ENCODE data around the gene IKBKE.
A peak's percentile ranks its signal among the peaks of the same experiment; 100 is the strongest.

Gene IKBKE

GRCh38 chr1:206489980-206490770 lies 19.9 kb downstream of the IKBKE start:
- H3K27ac ChIP-seq (ENCODE audit: extremely low read depth, low read depth, low read length) = no peak overlapping the region
- H3K4me1 ChIP-seq (ENCODE audit: control insufficient read depth, insufficient read depth, low read length) = 0 out of 2 replicates have a peak, but pooled peaks cover under 1% of the 10 kb centered on the region
- H3K36me3 ChIP-seq (ENCODE audit: control insufficient read depth in 2 of 2, insufficient read depth in 1 of 2, low read length in 2 of 2) = peaks cover 0 to 13% of the 10 kb centered on the region in 2 experiments; a peak in 1 of 3 replicates
- TF ChIP-seq ZNF654 (tag by site-specific recombination; IDR thresholded peaks at IDR 0.05; ENCODE audit: low read depth) (peak; percentile 96), ZNF660 (tag by site-specific recombination; IDR thresholded peaks at IDR 0.05) (peak; percentile 65; the same call in 1 of the 2 replicates), ZBTB7A (tag by site-specific recombination; IDR thresholded peaks at IDR 0.05; ENCODE audit: low read depth) (no peak), ZNF214 (tag by site-specific recombination; IDR thresholded peaks at IDR 0.05; ENCODE audit: borderline replicate concordance) (no peak), SCRT2 (tag by site-specific recombination; IDR thresholded peaks at IDR 0.05) (no peak), ZSCAN30 (tag by site-specific recombination; IDR thresholded peaks at IDR 0.05) (peak; percentile 83), ZBTB8A (tag by site-specific recombination; IDR thresholded peaks at IDR 0.05) (peak; percentile 50), YY2 (tag by site-specific recombination; IDR thresholded peaks at IDR 0.05) (no peak; the same call in 1 of the 2 replicates), ZBTB17 (tag by site-specific recombination; IDR thresholded peaks at IDR 0.05) (peak; percentile 21; the same call in 1 of the 2 replicates), ZSCAN16 (tag by site-specific recombination; IDR thresholded peaks at IDR 0.05) (0 out of 2 replicates have a peak, but pooled peaks have one; percentile 19), GLIS1 (tag by site-specific recombination; IDR thresholded peaks at IDR 0.05) (0 out of 2 replicates have a peak, but pooled peaks have one; percentile 17), SP7 (tag by site-specific recombination; IDR thresholded peaks at IDR 0.05) (0 out of 2 replicates have a peak, but pooled peaks have one; percentile 35)
- TF ChIP-seq, protein P1, sequence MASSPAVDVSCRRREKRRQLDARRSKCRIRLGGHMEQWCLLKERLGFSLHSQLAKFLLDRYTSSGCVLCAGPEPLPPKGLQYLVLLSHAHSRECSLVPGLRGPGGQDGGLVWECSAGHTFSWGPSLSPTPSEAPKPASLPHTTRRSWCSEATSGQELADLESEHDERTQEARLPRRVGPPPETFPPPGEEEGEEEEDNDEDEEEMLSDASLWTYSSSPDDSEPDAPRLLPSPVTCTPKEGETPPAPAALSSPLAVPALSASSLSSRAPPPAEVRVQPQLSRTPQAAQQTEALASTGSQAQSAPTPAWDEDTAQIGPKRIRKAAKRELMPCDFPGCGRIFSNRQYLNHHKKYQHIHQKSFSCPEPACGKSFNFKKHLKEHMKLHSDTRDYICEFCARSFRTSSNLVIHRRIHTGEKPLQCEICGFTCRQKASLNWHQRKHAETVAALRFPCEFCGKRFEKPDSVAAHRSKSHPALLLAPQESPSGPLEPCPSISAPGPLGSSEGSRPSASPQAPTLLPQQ (tag by site-specific recombination; IDR thresholded peaks at IDR 0.05) = 0 out of 2 replicates have a peak, but pooled peaks have one; percentile 28
- TF ChIP-seq, protein P2, sequence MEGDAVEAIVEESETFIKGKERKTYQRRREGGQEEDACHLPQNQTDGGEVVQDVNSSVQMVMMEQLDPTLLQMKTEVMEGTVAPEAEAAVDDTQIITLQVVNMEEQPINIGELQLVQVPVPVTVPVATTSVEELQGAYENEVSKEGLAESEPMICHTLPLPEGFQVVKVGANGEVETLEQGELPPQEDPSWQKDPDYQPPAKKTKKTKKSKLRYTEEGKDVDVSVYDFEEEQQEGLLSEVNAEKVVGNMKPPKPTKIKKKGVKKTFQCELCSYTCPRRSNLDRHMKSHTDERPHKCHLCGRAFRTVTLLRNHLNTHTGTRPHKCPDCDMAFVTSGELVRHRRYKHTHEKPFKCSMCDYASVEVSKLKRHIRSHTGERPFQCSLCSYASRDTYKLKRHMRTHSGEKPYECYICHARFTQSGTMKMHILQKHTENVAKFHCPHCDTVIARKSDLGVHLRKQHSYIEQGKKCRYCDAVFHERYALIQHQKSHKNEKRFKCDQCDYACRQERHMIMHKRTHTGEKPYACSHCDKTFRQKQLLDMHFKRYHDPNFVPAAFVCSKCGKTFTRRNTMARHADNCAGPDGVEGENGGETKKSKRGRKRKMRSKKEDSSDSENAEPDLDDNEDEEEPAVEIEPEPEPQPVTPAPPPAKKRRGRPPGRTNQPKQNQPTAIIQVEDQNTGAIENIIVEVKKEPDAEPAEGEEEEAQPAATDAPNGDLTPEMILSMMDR (tag by site-specific recombination; IDR thresholded peaks at IDR 0.05) = peak; percentile 94
- no peaks in the 10 kb centered on the region for H3K9me3 ChIP-seq (ENCODE audit: control insufficient read depth, insufficient read depth, low read depth, low read length)
- CTCF ChIA-PET = interaction anchor here (0.5 to 6.8 kb wide), 52 partner anchors 9 to 588 kb away, joined by 3 to 115 read pairs (median 4); partner anchors contain the start of gene EIF2D
- no peak overlapping the region for H3K4me3 ChIP-seq (ENCODE audit: low read depth, low read length)
- POLR2A ChIA-PET = no interaction called here

DNA sequence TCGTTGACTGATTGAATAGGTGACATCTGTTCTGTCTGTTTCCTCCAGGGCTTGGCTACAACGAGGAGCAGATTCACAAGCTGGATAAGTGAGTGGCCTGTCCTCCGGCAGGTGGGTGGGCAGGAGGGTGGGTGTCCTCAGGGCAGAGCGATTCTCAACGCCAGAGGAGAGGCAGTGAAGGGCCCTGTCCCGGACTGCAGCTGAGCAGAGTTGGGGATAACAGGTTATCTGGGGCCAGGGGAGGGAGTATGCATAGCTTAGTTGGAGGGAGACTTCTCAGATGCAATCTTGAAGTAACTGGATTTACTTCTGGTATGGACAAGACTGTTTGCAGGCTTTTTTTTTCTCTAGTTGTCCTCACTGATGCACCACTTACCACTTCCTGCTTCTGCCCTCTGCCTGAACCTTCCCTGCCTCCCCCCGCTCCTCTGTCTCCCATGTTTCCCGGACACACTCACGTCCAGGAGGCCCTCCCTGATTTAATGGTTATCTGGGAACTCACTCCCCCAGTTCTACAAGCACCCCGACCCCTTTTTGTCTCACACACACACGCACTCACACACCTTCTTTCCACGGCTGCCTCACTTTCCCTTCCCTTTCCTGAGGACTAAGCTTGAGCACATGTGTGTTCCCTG lies 20.6 kb downstream of the IKBKE start:
- Histone ChIP-seq H3K4me1 (ENCODE audit: control insufficient read depth, insufficient read depth, low read length) (peaks cover 6% of the 10 kb centered on the region), H3K36me3 (ENCODE audit: control insufficient read depth in 2 of 2, insufficient read depth in 1 of 2, low read length in 2 of 2) (peaks cover 0 to 13% of the 10 kb centered on the region in 2 experiments; a peak in 1 of 3 replicates), H3K9me3 (ENCODE audit: control insufficient read depth, insufficient read depth, low read depth, low read length) (no peaks in the 10 kb centered on the region), H3K27ac (ENCODE audit: extremely low read depth, low read depth, low read length) (0 out of 2 replicates have a peak overlapping the region, but pooled peaks have one; percentile 6), H3K4me3 (ENCODE audit: low read depth, low read length) (no peak overlapping the region)
- ChIA-PET CTCF (interaction anchor here (0.5 to 6.8 kb wide), 43 partner anchors 8 to 588 kb away, joined by 3 to 115 read pairs (median 4); partner anchors contain the start of gene EIF2D), POLR2A (no interaction called here)
- TF ChIP-seq PRDM6 (tag by site-specific recombination; IDR thresholded peaks at IDR 0.05) = no peak
- no peak for TF ChIP-seq ZNF660 (tag by site-specific recombination; IDR thresholded peaks at IDR 0.05)
- no peak for TF ChIP-seq ZBTB48 (tag by site-specific recombination; IDR thresholded peaks at IDR 0.05)
- no peak for TF ChIP-seq ZNF174 (tag by site-specific recombination; IDR thresholded peaks at IDR 0.05)
- no peak for TF ChIP-seq ZNF785 (tag by site-specific recombination; IDR thresholded peaks at IDR 0.05)
- TF ChIP-seq, protein P3, sequence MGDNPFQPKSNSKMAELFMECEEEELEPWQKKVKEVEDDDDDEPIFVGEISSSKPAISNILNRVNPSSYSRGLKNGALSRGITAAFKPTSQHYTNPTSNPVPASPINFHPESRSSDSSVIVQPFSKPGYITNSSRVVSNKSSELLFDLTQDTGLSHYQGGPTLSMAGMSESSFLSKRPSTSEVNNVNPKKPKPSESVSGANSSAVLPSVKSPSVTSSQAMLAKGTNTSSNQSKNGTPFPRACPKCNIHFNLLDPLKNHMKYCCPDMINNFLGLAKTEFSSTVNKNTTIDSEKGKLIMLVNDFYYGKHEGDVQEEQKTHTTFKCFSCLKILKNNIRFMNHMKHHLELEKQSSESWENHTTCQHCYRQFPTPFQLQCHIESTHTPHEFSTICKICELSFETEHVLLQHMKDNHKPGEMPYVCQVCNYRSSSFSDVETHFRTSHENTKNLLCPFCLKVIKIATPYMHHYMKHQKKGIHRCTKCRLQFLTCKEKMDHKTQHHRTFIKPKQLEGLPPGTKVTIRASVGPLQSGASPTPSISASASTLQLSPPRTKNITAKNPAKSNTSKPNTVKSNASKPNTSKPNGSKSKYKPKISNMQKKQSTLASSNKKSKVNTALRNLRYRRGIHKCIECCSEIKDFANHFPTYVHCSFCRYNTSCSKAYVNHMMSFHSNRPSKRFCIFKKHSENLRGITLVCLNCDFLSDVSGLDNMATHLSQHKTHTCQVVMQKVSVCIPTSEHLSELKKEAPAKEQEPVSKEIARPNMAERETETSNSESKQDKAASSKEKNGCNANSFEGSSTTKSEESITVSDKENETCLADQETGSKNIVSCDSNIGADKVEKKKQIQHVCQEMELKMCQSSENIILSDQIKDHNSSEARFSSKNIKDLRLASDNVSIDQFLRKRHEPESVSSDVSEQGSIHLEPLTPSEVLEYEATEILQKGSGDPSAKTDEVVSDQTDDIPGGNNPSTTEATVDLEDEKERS (tag by site-specific recombination; IDR thresholded peaks at IDR 0.05) = no peak
- TF ChIP-seq ZNF146 (tag by site-specific recombination; IDR thresholded peaks at IDR 0.05) = no peak
- TF ChIP-seq ZBTB11 (tag by site-specific recombination; conservative IDR thresholded peaks at IDR 0.05; ENCODE audit: low read depth) = no peak
